ENCODE data around the gene LSP1.

The LSP1 gene

DNA sequence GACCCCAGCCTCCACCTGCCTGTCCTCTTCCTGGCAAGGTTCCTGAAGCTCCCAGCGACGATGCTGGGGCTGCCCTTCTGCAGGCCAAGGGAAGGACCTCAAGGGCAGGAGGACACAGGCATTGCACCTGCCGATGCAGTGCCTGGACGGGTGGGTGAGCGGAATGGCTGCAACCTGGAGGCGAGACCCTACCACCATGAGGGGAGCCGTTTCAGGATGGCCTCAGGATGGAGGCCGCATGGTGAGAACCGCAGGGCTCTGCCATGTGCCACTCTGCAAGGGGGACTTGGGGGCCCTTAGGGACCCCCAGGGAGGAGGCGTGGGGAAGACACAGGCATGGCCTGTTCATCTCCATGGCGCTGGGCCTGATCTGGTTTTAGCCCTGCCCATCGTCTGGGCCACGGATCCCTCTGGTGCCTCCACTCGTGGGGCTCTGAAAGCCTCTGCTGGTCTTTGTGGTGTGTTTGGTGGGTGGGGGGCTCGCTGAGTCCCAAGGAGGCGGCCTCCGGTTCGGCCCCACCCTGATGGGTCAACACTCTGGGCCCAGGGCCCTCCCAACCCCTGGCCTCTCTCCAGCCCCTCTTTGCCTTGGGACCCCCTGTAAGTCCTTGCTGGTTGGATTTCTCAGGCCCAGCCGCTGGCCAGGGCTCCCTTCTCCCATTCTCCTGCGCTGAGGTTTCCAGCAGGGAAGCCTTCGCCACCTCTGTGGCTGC is 1.3 kb upstream of the LSP1 start:
- DNase-seq = no peak

DNA sequence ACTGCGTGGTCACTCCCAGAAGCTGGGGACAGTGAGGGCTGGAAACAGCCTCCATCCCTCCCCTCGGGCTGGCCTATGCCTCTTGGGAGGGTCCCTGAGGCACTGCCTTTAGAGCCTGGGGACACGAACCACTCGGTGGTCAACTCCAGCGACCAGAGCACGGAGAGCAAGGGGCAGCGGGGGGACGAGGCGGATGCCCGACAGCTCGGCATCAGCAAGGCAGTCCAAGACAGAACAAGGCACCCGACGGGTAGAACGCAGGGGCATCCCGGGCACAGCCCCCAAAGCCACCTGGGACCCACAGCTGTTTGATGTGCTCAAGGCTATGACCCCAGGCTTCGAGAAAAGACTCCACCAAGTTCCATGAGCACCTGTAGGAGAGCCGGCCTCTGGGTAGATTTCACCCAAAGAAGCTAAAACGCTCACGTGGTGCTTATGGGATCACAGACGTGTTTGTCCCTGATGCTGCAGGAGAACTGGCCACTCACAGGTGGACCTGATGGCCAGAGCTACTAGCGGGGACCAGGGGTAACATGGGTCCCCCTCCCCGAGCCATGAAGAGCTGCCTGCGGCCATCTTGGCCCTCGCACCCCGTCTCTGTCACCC is 510 bp upstream of the LSP1 start:
- DNase-seq = no peak

DNA sequence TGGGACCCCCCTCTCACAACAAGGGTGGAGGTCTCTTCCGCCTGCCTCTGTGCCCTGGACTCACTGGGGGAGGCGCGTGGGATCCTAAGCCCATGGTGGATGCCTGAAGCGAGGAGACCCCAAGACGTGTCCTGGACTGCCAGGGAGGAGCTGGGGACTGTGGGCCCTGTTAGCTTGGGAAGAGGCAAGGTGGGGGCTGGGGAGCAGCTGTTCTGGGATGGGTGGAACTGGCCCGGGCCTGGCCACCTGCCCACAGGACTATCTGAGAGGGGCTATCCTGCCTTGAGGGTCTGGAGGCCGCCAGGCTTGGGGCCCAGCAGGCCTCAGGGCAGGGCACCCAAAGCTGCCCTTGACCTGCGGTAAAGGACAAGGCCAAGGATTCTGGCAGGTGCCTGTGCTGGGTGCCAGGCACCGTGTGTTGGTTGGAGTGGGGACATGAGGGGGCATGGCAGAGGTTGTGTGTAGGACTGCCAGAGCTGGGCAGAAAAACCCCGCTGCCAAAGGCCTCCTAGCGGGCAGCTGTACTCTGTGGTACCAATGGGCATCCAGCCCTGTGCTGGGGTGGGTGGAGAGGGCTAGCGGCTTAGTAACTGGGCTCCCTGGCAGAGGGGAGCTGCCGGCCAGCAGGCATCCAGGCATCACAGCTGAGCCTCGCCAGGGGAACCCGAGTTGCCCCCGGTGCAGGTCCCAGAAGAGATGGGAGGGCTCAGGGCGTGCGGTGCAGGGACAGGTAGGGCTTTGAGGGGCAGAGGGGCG is 670 bp downstream of the LSP1 start:
- no peak for DNase-seq

- no peak for DNase-seq
These were observed 1.5 kb downstream of the LSP1 start for GRCh38 chr11:1854132-1854948.

- DNase-seq = no peak
These were observed 2.3 kb downstream of the LSP1 start for GRCh38 chr11:1854949-1855885.

GRCh38 chr11:1855886-1856265 is 3.0 kb downstream of the LSP1 start:
- no peak for DNase-seq

- DNase-seq = no peak
These were observed 3.6 kb downstream of the LSP1 start for GRCh38 chr11:1856306-1857005.

DNA sequence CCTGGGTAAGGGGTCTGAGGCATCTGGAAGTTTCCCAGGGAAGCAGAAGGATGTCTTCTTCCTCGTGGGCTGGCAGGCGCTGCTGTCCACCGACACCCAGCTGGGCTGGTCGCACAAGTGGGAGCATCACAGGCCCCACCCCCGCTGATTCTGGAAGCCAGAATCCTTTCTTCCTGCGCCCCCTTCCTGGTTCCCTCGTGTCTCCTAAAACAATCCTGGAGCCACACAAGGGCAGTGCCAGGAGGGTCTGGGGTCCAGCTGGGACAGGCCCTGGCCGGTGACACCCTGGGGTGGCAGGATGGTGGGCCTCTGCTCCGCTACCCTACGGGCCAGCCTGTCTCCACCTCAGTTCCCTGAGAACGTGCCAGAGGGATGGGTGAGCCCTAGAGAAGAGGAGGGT is 4.2 kb downstream of the LSP1 start:
- DNase-seq = no peak

DNA sequence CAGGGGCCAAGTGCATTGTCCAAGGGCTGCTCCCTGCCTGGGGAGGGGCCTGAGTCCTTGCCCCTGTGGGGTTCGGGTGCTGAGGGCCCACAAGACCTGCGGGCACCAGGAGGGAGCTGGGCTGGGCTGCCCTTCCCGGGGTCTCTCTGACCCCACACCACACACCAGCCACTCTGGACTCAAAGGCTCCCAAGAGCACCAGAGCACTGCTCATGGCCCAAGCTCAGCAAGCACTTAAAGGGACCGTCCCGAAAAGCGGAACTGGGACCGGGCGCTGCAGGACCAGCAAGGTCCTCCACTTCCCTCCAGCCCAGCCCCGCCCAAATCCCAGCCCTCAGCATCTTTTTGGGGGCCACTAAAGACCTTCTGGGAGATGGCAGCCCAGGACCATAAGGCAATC is 5.3 kb downstream of the LSP1 start:
- DNase-seq = no peak

DNA sequence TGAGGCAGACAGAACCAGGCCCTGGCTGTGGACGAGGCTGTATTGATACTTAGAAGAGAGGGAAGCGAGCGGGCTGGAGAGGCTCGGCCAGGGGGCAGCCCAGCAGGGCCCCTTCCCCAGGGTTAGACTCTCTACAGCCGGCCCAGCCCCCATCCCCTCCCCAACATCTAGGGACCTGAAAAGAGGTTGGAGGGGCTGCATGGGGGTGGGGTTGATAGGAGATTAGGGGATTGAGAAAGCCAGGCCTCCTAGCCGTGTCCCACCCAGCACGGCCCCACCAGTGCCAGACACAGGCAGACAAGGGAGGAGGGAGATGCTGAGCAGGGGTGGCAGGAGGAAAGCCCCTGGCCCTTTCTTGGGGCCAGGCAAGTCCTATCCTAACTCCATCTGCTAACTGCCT is 5.7 kb downstream of the LSP1 start:
- DNase-seq = no peak

DNA sequence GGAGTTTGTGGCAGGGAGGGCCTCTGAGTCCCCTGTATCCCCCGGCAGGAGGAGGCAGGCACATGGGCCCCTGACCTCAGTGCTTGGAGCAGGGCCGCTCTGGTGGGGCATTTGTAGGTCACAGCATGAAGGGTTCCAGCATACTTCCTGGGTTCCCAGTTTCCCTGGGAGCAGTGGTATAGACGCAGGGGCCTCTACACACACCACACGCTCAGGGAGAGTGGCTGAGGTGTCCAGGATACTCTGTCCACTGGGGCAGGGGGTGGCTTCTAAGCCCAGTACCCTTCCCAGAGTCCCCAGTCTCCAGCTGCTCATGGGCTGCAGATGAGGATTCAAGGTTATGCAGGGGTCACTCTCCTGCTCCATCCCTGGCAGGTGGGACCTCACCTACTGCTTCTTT is 6.1 kb downstream of the LSP1 start:
- DNase-seq = no peak

DNA sequence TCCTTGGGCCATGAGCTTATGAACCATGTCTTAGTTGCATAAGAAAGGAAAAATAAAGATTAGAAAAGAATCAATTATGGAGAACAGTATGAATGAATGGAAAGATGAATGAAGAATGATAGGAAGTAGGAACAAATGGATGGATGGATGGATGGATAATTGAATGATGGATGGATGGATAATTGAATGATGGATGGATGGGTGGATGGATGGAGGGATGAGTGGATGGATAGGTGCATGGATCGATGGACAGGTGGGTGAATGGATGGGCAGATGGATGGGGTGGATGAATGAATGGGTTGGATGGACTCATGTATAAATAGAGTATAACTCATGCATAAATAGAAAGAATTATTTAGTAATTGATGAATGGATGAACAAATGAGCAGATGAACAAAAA is 7.2 kb downstream of the LSP1 start:
- DNase-seq = no peak

- no peak for DNase-seq
These were observed 8.8 kb downstream of the LSP1 start for GRCh38 chr11:1861435-1862411.

DNA sequence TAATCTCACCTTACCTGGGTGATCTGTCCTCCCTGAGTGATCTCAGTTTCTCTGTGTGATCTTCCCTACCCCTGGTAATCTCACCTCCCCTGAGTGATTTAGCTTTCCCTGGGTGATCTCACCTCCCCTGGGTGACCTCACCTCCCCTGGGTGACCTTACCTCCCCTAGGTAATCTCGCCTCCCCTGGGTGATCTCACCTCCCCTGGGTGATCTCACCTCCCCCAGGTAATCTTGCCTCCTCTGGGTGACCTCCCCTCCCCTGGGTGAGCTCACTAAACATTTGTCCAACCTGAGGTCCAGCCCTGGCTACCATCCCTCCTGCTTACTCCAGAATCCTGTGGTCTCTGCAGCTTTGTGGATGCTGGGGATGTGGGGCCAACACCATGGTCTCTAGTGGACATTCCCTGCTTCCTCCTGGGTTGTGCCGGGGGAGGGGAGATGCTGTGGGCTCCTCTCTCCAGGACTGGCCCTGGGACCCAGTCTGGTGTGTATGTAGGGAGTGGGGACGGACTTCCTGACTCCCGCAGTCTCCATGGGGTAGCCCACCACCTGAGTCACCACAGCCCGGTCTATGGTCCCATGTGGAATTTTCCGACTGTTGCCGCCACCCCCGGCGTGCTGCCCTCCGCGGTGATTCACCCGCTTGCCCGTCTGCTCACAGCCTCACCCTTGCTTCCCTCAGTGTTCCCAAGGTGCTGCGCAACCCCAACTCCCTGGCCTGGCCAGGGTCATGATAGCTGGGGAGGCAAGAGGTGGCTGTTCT is 9.9 kb downstream of the LSP1 start:
- DNase-seq = no peak

DNA sequence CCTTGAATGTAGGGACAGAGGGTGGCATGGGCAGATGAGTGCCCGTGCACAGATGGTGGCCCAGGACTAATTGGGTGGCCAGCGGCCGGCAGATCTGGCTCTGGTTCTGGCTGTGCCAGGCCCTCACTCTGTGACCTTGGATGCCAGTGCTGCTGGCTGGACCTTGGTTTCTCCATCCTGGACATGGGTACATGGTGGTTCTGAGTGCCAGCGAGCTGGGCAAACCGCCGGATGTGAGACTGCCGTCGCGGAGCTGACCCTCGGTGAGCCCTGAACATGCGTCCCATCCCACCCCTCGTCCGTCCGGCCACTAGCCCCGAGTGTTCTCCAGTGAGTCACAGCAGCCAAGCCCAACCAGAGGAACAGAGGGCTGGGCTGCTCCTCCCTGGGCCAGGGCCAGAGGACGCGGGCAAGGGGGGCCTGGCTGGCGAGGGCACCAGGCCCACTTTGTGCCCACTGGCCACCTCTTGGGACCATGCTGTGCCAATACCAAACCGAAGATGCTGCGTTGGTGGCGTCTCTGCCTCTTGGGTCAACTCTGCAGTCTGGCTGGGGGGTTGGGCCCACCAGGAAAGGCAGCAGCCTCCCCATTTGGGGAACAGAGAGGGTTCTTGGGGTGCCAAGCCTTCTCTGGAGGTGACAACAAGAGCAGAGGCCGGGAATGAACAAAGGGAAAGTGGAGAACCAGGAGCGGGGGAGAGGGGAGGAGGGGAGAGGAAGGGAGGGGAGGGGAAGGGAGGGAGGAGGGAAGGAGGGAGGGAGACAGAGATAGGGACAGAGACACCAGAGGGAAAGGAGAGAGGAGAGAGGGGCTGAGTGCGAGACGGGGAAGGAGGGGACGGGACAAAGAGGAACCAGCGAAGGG is 10.7 kb downstream of the LSP1 start:
- DNase-seq = peak; percentile 10 to 28

DNA sequence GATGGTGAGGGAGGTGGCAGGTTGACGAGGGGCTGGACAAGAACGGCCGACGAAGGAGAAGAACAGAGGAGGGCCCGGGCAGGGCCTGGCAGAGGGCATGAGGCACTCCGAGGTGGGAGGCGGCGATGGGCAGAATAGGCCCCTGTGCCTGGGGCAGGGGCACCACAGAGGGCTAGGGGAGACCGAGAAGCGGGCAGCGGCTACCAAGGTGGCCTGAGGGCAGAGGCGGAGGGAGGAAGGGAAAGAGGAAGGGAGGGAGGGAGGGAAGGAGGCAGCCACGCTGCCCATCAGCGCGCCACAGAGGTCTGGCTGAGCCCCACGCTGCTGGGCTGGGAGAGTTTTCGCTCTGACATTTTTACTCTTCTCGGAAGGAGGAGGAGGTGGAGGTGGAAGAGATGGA is 11.3 kb downstream of the LSP1 start:
- no peak for DNase-seq

GRCh38 chr11:1864831-1865665 is 12.2 kb downstream of the LSP1 start:
- DNase-seq = no peak

Measured in hippocampal formation (tissue), 2 donors.